ENCODE measurements around the gene LSM3.

The LSM3 gene

DNA sequence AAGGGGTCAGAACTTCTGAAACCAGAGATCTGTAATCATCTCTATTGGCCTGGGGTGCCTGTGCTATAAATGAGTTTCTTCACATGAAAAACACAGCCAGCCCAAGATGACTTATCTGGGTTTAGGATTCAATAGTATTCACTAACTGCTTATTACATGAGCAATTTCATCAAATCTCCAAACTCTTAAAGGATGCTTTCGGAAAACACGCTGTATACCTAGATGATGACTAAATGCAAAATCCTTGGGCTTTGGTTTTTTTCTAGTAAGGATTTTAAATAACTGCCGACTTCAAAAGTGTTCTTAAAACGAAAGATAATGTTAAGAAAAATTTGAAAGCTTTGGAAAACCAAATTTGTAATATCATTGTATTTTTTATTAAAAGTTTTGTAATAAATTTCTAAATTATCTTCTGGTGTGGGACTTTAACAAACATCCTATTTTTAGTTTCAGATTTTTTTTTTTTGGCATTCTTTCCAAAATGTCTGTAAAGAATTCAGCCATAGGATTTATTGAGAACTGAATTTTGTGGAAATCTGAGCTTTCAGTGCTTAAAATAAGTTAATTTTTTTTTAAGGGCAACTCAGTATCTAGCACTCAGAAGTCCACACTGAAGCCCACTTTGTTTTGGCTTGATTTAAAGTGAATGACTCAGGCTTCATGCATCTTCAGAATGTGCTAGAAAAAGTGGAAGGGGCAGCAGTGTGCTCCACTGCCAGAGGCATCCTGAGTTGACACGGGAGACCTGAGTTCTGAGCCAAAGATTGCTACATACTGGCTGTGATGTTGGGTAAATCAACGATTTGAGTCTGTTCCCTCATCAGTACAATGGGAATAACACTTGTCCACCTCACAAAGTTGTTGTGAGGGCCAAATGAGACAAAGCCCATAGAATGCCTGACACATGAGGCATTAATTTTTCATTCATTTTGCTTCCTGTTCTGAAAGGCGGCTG, 35.1 kb upstream of the LSM3 start:
- DNase-seq = no peak

DNA sequence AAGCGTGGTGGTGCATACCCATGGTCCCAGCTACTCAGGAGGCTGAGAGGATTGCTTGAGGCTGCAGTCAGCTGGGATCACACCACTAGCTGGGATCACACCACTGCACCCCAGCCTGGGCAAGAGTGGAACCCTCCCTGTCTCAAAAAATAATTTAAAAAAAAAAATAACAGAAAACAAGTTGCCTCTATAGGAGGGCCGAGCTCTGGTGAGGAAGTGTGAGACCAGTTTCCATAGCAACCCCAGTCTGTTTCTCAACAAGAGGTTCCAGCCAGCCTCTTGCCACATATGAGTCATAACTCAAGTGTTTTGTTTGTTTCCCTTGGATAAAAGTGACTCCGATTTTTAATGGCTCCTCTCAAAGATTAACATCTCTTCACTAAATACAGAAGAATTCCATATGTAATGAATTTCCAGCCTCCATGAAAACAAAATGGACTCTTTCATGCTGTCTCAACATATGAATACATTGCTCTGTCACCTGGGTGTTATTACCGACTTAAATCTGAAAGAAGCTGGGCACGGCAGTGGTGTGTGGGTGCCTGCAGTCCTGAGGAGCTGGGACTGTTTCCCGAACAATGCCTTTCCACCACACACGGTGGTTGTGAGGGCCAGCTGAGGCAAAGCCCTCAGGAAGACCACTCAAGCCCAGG, 34.1 kb upstream of the LSM3 start:
- no peak for DNase-seq

DNA sequence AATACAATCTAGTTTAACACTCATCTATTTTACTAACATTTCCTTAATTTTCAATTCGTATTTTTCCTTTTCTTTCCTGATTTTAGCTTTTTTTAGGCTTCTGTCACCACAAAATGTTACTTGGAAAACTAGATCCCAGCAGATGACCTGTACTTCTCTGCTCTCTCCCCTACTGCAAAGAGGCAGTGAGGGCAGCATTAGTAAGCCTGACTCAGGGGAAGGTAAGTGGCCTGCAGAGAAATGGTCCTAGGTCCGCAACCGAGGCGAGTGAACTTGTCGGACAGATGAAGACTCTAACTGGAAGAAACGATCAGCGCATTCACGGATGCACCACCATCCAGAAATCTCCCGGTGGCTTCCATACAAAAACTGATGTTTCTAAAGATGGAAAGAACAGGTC, 33.4 kb upstream of the LSM3 start:
- DNase-seq = no peak

DNA sequence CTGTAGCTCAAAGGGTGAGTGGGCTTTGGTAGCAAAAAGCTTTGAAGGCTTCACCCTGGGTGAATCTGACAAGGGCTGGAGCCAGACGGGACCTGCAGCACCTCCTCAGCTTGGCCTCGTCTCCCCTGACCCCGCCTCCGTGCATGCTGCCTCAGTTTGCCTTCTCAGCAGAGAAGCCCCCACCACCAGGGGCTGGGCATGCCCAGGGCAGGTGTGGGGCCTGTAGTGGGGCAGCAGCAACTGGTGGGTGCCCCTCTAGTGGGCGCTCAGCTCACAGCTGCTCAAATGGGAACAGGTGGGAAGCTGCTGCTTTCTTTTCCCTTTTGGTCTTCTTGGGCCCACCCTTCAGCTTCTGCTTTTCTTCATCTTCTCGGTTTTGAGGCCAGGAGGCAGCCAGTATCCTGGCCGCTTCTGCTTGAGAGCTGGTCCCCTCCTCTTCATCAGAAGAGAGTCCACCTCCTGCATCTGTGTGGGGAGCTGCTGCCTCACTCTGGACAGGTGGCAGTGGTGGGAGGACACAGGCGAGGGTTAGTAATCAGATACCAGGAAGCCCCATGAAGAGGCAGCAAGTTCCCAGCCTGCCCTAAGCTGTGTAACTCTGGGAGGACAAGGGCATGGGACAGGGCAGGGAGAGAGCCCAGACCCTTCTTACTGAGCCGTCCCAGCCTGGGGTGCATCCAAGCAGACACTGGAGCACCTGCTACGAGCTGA, 32.8 kb upstream of the LSM3 start:
- no peak for DNase-seq

DNA sequence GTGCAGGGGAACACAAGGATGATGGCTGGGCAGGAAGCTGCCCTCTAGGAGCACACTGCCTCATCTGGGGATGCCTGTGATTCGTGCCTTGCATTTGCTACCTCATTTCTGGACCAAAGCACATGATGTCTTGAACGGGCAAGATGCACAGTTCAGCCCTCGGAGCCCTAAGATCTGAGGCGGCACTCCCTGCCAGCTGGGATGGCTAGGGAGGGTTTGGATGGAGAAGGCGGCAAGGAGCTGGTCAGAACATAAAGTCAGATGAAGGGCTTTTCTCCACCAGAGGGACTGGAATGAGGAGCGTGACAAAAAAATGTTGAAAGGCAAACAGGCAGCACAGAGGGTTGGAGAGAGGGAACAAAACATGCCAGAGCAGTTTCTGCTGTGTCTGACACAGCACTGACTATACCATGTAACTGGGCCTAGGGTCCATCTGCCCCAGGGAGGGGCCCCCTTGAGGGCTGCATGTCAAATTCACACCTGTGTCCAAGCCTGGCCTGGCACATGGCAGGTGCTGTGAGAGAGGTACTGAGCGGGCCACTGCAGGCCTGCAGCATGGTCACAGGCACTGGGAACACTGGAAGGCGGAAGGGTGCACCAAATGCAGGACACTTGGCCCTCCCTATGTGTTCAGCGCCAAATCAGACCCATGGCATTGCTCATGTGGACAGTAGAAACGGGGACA, 32.1 kb upstream of the LSM3 start:
- no peak for DNase-seq

DNA sequence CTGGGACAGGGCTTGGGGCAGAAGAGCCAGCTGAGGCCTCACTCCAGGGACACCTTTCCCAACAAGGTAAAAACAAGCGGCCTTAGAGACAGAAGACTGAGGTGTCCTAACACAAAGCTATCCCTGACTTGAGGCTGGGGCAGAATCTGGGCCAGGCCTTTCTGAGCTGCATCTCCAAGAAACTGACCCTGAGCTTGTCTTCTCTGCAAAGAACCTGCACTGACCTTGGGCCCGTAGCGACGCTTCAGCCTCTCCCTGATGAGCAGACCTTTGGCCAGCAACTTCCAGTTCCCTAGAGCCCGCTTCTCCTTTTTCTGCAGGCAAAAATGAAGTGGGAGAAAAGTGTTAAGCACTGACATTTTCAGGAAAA, 31.6 kb upstream of the LSM3 start:
- no peak for DNase-seq

DNA sequence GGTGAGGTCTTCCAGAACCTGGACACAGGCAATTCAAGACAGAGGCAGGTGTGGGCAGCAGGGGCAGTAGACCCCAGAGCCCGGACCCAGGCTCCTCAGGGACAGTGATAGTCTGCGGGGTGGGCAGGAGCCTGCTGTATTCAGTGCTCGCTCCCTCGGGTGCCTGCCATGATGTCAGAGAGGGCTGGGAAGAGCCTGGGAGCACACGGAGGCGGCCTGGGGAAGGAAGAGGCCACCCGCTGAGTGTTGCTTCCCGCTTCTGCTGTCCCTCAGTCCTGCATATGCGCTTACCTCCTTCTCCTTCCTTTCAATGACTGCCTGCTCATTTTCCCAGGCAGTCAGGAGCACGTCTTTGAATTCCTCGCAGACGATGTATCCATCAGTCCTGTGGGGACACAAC, 31.0 kb upstream of the LSM3 start:
- no peak for DNase-seq

DNA sequence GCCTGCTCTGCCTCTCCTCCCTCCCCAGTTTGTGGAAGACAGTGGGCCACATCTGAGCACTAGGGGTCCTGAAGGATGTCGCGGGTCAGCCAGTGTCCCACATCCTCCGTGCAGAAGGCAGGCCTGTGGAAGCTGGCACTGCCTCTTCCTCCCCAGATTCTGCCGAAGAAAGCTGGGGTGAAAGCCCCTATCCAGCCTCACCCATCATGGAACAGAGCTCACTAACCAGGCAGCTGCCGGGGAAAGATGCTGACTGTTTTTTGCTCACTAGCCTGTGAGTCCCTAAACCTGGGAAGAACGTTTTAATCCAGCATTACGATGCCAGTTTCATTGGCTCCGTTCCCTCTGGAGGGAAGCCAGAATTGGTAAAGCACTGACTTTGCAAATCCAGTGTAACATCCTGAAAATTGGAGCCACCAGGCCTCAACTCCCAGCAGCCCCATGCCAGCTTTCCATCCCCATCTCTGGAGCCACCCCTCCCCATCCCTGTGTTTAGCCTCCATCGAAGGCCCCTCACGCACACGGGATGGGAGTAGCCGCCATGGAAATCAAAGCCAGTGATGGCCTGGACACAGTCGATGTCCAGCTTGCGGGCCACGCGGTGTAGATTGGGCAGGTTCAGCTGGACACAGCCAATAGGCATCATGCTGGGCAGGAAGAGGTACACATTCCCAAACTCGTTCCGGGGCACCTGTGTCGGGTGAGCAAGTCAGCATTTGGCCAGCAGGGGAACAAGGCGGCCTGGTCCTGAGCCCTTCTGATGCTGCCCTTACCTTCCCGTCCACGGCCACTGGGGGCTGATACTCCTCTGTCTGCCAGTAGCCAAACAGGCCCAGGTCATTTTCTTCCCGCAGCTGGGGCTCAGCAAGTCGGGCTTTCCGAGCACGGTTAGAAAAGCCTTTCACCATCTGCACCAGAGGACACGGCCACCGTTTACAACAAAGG, 30.3 kb upstream of the LSM3 start:
- no peak for DNase-seq

DNA sequence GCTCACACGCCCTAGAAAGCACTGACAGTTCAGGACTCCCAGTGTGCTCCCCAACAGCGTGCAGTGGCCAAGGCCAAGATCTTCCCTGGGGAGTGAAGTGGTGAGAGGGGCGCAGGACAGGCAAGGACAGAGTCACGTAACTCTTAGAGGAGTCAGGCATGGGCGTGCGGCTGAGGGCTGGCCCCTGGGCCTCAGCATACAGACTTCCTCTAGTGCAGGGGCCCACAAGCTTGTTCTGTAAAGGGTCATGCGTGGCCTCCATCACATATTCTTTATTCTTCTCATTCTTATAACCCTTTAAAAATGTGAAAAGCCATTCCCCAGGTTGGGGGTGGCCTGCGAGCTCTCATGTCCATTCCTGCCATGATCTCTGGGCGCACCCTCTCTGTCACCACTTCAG, 28.5 kb upstream of the LSM3 start:
- no peak for DNase-seq

DNA sequence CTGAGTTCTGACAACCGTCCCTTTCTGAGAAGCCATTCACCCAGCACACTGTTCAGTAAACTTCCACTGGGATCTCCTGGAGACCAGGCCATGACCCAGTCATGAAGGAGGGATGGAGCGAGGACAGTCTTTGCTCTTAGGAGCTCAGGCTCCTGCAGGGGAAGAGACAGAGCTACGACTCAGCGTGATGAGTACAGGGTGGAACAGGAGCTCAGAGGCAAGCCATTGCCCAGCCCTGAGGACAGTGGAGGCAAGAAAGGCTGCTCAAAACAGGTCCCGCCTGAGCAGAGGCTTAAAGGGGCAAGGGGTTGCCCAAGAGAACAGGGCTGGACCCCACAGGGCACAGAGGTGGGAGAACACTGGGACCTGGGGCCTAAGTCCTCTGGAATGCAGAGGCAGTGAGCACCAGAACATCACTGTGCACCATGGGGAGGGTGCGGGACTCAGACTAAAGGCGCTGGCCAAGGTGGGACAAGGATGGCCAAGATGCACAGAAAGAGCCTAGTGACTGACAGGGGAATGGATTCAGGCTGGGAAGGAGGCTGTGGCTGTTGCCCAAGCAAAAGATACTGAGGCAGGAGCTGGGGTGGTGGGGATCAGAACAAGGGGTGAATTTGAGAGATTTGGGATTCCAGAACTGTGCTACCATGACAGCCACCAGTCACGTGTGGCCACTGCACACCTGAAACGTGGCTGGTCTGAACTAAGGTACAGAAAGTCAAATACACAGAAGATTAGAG, 28.0 kb upstream of the LSM3 start:
- DNase-seq = no peak

DNA sequence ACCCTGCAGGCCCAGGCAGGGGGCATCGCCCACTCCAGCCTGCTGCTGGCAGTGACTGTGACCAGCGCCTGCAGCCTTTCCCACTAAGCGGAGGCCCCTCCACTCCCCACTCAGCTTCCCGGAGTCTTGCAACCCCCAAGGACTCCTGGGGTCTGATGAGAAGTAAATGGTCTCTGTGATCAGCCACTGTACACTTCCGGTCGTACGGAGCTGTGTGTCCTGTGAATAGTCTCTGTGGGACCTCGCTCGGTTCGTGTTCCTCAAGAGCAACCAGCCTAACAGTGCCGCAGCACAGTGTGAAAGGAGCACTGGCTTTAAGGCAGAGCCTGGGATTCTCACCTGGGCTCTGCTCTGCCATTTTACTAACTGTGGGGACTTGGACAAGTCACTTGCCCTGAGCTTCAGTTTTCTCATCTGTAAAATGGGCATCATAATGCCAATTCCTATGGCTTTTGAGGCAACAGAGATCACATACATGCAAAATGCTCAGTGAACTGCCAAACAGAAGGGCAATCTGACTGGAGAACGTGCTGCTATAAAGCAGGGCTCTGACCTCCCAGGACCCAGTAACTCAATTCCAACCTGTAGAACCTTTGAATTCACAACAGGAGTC, 27.0 kb upstream of the LSM3 start:
- DNase-seq = no peak

DNA sequence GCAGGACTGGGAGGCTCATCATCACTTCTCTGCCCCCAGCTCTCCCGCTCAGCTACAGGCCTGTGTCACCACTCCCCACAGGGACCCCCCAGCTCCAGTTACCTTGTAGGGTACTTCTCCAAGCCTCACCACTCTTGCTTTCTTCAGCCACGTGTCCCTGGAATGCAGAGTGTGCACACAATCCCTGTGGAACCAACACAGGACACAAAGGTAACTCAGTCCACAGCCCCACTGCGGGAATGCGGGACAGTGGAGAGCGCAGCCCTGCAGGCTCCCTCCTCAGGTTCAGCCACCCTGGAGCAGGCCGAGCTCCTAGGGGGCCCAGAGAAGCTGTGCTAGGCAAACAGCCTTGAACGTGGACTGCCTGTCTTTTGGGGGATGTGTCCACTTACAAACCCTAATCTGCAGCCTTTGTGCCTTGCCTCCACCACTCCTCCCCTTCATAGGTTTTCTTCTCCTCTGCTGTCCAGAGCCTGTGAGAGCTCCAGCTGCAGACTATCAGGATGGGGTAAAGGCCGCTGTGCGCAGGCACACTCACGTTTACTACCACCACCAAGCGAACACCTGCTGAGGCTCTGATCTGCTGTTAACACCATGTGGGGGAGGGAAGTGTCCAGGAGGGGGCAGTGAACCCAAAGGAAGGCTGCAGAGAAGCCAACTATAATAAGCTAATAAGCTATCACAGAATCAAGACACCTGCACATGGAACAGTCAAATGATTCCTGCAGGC, 26.2 kb upstream of the LSM3 start:
- DNase-seq = no peak

DNA sequence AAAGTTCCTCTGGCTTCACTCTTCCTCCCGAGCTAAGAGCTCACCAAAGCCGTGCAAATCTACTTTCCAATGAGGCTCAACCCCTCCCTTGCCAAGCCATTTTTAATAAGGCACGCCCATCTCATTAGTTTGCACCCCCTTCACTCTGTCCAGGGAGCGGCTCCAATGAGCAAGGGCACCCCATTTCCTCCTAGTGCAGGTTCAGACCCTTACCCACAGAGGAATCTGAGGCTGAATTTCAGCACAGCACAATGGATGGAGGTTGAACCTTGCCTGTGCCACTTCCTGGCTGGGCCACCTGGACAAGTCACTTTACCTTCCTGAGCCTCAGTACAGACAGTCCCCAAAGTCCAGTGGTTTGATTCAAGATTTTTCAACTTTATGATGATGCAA, 25.7 kb upstream of the LSM3 start:
- no peak for DNase-seq

DNA sequence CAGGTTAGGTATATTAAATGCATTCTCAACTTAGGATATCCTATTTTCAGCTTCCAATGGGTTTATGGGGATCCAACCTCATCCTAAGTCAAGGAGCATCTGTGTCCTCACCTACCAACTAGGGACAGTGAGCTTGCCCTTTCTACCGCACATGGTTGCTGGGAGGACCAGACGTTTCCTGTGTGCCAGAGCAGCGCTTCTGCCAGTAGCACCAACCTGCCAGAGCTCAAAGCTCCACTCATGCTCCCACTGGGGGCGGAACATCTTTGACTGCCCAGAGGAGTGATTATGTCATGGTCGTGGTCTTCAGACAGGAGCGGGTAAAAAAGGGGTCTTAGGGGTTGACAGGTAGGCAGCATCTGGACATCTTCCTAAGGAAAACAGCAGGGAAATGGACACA, 25.0 kb upstream of the LSM3 start:
- no peak for DNase-seq

DNA sequence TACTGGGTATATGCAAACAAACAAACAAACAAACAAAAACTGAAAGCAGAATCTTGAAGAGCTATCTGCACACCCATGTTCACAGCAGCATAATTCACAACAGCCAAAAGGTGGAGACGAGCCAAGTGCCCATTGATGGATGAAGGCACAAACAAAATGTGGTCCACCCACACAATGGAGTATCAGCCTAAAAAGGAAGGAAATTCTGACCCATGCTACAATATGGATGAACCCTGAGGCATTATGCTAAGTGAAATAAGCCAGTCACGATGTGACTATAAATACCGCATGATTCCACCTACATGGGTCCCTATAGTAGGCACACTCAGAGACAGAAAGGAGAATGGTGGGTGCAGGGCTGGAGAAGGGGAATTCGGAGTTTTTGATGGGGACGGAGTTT, 24.3 kb upstream of the LSM3 start:
- DNase-seq = no peak

DNA sequence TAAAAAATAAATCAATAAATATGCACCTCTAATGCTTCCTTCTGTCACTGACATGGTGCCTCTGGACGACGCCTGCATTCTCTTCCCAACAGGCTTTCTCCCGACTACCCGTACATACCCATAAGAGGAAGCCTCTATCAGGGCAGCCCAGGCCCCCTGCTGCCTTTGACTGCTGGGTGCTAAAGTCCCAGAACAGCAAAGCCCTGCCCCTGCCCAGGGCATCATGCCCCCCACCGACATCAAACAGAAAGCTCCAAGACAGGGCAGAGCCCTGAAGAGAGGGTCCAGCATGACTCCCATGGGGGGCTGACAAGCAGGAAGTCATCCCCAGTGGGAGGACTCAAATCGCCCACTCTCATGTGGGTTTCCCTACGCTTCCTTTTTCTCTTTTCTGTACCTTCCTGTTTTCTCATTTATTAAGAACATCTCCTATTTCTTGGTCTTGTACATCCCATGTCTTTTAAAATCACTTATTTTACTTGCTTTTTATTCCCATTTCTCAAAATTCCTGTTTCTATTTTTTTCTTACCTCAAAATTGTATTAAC, 23.6 kb upstream of the LSM3 start:
- DNase-seq = no peak

DNA sequence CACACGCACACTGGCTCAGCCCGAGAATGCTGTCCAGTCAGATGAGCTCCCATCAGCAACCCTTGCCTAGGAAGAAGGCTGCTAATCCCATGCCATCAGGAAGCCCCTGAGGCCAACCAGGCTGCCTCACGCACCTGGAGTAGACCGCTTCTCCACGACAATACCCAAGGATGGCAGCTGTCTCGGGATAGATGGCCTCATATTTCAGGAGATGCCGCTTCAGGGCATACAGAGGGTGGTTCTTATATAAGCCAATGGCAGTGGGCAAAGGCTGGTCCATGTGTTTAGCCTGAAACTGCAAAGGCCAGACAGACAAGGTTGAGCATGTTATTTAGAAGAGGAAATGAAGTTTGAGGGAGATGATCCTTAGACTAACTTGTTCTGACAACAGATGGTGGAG, 22.4 kb upstream of the LSM3 start:
- no peak for DNase-seq

DNA sequence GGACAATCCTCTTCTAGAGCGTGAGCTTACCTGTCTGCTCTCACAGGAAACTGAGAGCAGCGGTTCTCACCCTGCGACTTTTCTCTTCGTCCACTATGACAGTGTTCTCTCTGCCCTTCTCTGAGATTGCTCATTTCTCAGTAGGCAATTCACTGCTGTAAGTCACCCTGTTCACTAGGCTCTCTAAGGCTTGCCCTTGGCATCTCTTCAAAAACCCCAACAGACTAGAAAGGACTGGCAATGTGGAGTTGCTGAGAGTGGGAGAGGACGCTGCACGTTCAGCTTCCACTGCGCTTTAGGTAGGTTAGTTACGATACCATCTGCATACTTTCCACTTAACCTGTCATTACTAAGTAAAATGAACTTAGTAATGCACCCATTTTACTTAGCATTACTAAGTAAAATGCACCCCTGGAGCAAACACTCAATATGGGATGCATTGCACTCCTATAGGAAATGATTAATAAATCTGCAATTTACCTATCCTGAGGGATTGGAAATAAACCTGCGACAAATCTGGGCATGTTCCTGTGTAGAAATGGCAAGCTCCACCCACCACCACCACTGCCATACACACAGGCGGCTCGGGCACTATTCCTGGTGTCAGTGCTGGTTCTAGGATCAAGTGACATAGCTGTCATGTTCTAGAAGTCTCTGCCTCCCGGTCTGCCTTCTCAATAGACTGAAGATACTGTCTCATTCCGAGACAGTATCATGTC, 21.6 kb upstream of the LSM3 start:
- no peak for DNase-seq

DNA sequence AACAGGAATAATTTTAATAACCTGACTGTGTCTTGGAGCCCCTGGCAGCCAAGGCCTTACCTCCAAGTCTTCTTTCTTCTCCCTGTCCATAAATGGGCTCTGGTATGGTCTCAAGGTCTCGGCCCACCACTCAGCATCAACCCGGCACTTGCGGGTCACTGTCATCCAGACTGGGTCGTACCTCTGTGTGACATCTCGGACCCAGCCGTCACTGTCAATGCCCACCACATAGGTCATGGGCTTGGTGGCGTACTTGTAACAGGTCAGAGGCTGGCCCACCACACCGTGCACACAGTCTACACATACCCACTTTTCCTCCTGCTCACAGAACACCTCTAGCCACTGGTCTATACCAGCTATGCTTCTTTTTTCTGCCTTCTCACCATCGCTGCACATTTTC, 20.7 kb upstream of the LSM3 start:
- DNase-seq = no peak

Data from NCI-H526 treated with DMSO at 0.1 percent for 48 hours (cell line).